Measurements from ENCODE around the gene SRPX2.
"Not testable (repeated sequence)": the region's sequence is repeated elsewhere in the genome, so short reads cannot be mapped to it uniquely, and the experiment has no call there.

SRPX2 gene

DNA sequence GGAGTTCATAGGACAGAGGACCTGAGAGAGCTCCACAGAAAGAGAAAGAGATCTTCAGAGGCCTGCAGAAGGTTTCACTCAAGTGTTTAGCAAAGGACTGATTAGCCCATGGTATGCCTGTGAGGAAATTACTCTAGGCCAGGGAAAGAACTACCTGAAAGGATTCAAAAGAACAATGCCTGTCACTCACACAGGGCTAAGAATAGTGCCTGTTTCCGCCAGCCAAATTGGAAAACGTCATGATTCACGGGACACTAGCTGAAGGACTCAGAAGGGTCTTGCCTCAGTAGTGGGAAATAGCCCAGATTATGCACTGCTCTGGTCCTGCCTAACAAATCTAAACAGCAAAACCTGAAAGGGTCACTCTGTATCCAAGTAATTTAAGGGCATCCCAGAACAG, 66.8 kb downstream of the SRPX2 start:
- no peak overlapping the region for H3K4me3 ChIP-seq
- DNase-seq (ENCODE audit: low spot score): no peak
- no peak overlapping the region for H3K27ac ChIP-seq
- TF ChIP-seq, protein P1, sequence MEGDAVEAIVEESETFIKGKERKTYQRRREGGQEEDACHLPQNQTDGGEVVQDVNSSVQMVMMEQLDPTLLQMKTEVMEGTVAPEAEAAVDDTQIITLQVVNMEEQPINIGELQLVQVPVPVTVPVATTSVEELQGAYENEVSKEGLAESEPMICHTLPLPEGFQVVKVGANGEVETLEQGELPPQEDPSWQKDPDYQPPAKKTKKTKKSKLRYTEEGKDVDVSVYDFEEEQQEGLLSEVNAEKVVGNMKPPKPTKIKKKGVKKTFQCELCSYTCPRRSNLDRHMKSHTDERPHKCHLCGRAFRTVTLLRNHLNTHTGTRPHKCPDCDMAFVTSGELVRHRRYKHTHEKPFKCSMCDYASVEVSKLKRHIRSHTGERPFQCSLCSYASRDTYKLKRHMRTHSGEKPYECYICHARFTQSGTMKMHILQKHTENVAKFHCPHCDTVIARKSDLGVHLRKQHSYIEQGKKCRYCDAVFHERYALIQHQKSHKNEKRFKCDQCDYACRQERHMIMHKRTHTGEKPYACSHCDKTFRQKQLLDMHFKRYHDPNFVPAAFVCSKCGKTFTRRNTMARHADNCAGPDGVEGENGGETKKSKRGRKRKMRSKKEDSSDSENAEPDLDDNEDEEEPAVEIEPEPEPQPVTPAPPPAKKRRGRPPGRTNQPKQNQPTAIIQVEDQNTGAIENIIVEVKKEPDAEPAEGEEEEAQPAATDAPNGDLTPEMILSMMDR (IDR thresholded peaks at IDR 0.05): no peak

DNA sequence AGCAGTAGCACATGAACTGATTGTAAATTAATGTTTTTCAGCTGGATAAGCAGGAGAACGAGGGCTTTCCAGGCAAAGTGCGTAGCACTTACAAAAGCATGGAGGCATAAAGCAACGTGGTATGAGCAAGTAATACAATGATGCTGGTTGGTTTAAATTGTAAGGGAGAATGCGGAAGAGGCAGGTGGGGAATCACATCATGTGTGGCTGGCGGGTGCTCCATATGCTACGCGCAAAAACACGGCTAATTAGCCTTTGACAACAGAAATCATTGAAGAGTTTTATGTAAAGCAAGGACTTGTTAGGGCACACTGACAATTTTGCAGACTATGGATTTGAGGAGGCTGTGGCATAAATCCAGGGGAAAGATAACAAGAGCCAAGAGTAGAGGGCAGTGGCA, 73.4 kb downstream of the SRPX2 start:
- DNase-seq (ENCODE audit: low spot score): no peak
- Histone ChIP-seq H3K4me3 (no peak overlapping the region), H3K27ac (no peak overlapping the region)
- TF ChIP-seq, protein P1 (IDR thresholded peaks at IDR 0.05): no peak

DNA sequence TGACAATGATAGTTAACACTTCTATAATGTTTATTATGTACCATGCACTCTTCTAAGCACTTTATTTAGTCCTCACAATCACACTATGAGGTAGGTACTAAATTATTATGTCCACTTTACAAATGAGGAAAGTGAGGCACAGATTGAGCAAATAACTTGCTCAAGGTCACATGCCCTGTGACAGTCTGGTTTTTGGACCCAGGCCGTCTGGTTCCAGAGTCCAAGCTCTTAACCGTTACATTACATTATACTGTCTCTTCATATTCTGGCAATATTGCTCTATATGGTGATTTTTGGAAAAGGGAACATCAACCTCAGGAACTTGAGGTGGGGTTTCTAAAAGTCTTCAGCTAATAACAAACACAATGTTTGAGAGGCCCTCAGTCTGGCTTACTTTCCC, 75.1 kb downstream of the SRPX2 start:
- no peak for DNase-seq (ENCODE audit: low spot score)
- H3K4me3 ChIP-seq: no peak overlapping the region
- TF ChIP-seq, protein P1 (IDR thresholded peaks at IDR 0.05): no peak
- no peak overlapping the region for H3K27ac ChIP-seq

DNA sequence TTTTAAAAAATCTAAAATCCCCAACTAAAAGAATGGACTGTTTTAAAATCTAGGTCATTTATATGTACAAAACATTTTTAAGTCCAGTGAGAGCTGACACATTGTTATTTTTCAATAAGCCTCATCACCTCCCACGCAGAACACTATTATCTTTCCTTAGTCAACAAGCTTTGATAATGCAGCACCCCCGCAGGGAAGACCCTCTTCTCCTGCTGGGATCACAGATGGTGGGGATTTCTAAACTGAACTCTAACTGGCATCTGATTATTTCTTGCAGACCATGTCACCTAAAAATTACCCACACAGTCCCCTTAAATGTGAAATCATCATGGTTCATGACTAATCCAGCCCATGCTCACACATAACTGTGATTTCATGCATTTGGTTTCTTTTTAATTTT, 76.3 kb downstream of the SRPX2 start:
- no peak for DNase-seq (ENCODE audit: low spot score)
- no peak overlapping the region for H3K4me3 ChIP-seq
- TF ChIP-seq, protein P1 (IDR thresholded peaks at IDR 0.05): no peak
- H3K27ac ChIP-seq: no peak overlapping the region

DNA sequence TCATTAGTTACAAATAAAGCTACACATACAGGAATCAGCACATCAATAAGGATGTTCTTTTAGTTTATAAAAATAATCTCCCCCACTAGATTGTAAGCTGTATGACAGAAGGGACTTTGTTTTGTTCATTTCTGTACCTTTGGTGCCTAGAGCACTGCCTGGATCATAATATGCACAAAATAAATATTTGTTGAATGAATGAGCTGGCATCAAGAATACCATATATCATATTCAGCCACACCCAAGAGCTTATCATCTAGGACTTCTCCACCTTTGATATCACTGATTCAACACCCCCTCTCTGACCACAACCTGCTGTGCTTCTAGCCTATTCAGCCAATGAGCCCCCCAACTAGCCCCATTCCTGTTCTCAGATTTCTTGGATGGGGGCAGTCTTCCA, 77.3 kb downstream of the SRPX2 start:
- DNase-seq (ENCODE audit: low spot score): no peak
- Histone ChIP-seq H3K4me3 (no peak overlapping the region), H3K27ac (no peak overlapping the region)
- TF ChIP-seq, protein P1 (IDR thresholded peaks at IDR 0.05): no peak

DNA sequence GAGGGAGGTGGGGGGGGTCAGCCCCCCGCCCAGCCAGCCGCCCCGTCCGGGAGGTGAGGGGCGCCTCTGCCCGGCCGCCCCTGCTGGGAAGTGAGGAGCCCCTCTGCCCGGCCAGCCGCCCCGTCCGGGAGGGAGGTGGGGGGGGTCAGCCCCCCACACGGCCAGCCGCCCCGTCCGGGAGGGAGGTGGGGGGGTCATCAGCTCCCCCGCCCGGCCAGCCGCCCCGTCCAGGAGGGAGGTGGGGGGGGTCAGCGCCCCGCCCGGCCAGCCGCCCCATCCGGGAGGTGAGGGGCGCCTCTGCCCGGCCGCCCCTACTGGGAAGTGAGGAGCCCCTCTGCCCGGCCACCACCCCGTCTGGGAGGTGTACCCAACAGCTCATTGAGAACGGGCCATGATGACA, 80.0 kb downstream of the SRPX2 start:
- H3K4me3 ChIP-seq; H3K27ac ChIP-seq; DNase-seq (ENCODE audit: low spot score): not testable (repeated sequence)

Data from coronary artery (tissue), 2 donors.